ENCODE measurements around the gene FGD3.
A peak's percentile ranks its signal among the peaks of the same experiment; 100 is the strongest.

The FGD3 gene

GRCh38 chr9:93059715-93060578, 112.6 kb downstream of the FGD3 start:
- no peak for DNase-seq (ENCODE audit: low read depth)
- no peak for TF ChIP-seq CTCF (IDR thresholded peaks at IDR 0.05; ENCODE audit: insufficient read depth, low read depth, low read length, missing control alignments)
- H3K4me3 ChIP-seq (ENCODE audit: low read depth, low read length), result peak overlapping the region; percentile 64

- TF ChIP-seq CTCF (IDR thresholded peaks at IDR 0.05; ENCODE audit: insufficient read depth, low read depth, low read length, missing control alignments), result no peak
- peak; percentile 61 for DNase-seq (ENCODE audit: low read depth)
- peak overlapping the region; percentile 64 for H3K4me3 ChIP-seq (ENCODE audit: low read depth, low read length)
Observed at GRCh38 chr9:93060746-93061259, 113.5 kb downstream of the FGD3 start.

- DNase-seq (ENCODE audit: low read depth), result no peak
- peak overlapping the region; percentile 64 for H3K4me3 ChIP-seq (ENCODE audit: low read depth, low read length)
- TF ChIP-seq CTCF (IDR thresholded peaks at IDR 0.05; ENCODE audit: insufficient read depth, low read depth, low read length, missing control alignments), result no peak
Observed at GRCh38 chr9:93061260-93061751, 114.0 kb downstream of the FGD3 start.

GRCh38 chr9:93061791-93062763, 114.8 kb downstream of the FGD3 start:
- TF ChIP-seq CTCF (IDR thresholded peaks at IDR 0.05; ENCODE audit: insufficient read depth, low read depth, low read length, missing control alignments), result peak; percentile 4
- peak; percentile 85 for DNase-seq (ENCODE audit: low read depth)
- H3K4me3 ChIP-seq (ENCODE audit: low read depth, low read length), result peak overlapping the region; percentile 64

GRCh38 chr9:93064392-93065134, 117.2 kb downstream of the FGD3 start:
- no peak for TF ChIP-seq CTCF (IDR thresholded peaks at IDR 0.05; ENCODE audit: insufficient read depth, low read depth, low read length, missing control alignments)
- DNase-seq (ENCODE audit: low read depth), result peak; percentile 97
- H3K4me3 ChIP-seq (ENCODE audit: low read depth, low read length), result peak overlapping the region; percentile 45

GRCh38 chr9:93065135-93065720, 117.9 kb downstream of the FGD3 start:
- no peak overlapping the region for H3K4me3 ChIP-seq (ENCODE audit: low read depth, low read length)
- no peak for TF ChIP-seq CTCF (IDR thresholded peaks at IDR 0.05; ENCODE audit: insufficient read depth, low read depth, low read length, missing control alignments)
- no peak for DNase-seq (ENCODE audit: low read depth)
